ENCODE data around the gene KLF5.

The KLF5 gene

GRCh38 chr13:73081256-73081915, 22.6 kb downstream of the KLF5 start:
- ChIA-PET CTCF (no interaction called here), POLR2A (ENCODE audit: low non-redundant PET) (no interaction called here)
- TF ChIP-seq CTCF (conservative IDR thresholded peaks at IDR 0.05; ENCODE audit: low read depth) = no peak
- no peak for DNase-seq (ENCODE audit: low spot score)
- peak overlapping the region; percentile 52; the same call in 1 of the 2 replicates for H3K27ac ChIP-seq

- ChIA-PET POLR2A (ENCODE audit: low non-redundant PET) (no interaction called here), CTCF (interaction anchor here (0.6 kb wide), 1 partner anchor 133 kb away, joined by 3 read pairs; no protein-coding TSS in a partner anchor)
- no peak for TF ChIP-seq CTCF (conservative IDR thresholded peaks at IDR 0.05; ENCODE audit: low read depth)
- no peak for DNase-seq (ENCODE audit: low spot score)
- H3K27ac ChIP-seq = no peak overlapping the region
These were observed 23.7 kb downstream of the KLF5 start for GRCh38 chr13:73082471-73082870.

GRCh38 chr13:73082895-73083294, 24.1 kb downstream of the KLF5 start:
- H3K27ac ChIP-seq = no peak overlapping the region
- CTCF ChIA-PET = interaction anchor here (0.6 kb wide), 1 partner anchor 133 kb away, joined by 3 read pairs; no protein-coding TSS in a partner anchor
- TF ChIP-seq CTCF (conservative IDR thresholded peaks at IDR 0.05; ENCODE audit: low read depth) = no peak
- no peak for DNase-seq (ENCODE audit: low spot score)
- POLR2A ChIA-PET (ENCODE audit: low non-redundant PET) = no interaction called here

GRCh38 chr13:73088332-73088935, 29.6 kb downstream of the KLF5 start:
- TF ChIP-seq CTCF (conservative IDR thresholded peaks at IDR 0.05; ENCODE audit: low read depth) = no peak
- no peak overlapping the region for H3K27ac ChIP-seq
- CTCF ChIA-PET = interaction anchor here (0.6 to 0.7 kb wide), 3 partner anchors 52 to 389 kb away, joined by 3 to 5 read pairs (median 4); no protein-coding TSS in a partner anchor
- POLR2A ChIA-PET (ENCODE audit: low non-redundant PET) = no interaction called here
- no peak for DNase-seq (ENCODE audit: low spot score)

GRCh38 chr13:73089213-73089612, 30.4 kb downstream of the KLF5 start:
- no peak for DNase-seq (ENCODE audit: low spot score)
- no peak overlapping the region for H3K27ac ChIP-seq
- POLR2A ChIA-PET (ENCODE audit: low non-redundant PET) = no interaction called here
- CTCF ChIA-PET = interaction anchor here (0.6 kb wide), 1 partner anchor 316 kb away, joined by 3 read pairs; no protein-coding TSS in a partner anchor
- no peak for TF ChIP-seq CTCF (conservative IDR thresholded peaks at IDR 0.05; ENCODE audit: low read depth)

- POLR2A ChIA-PET (ENCODE audit: low non-redundant PET) = no interaction called here
These were observed 31.5 kb downstream of the KLF5 start for GRCh38 chr13:73090116-73090822.

More at GRCh38 chr13:73090116-73090822, 31.5 kb downstream of the KLF5 start:
- peak; percentile 92 for DNase-seq (ENCODE audit: low spot score)
- peak overlapping the region; percentile 85 for H3K27ac ChIP-seq
- TF ChIP-seq CTCF (conservative IDR thresholded peaks at IDR 0.05; ENCODE audit: low read depth) = no peak
- CTCF ChIA-PET = interaction anchor here (0.6 kb wide), 1 partner anchor 72 kb away, joined by 3 read pairs; no protein-coding TSS in a partner anchor

All from RWPE1 (cell line).